SH-SY5Y (cell line): ENCODE data around the gene C4BPA.

ENCODE experiments used
- GATA2 ChIP-seq: IDR thresholded peaks from 2 replicates; pipeline ENCODE4 v1.6.1; 2011; ENCODE audit warnings: mild to moderate bottlenecking, low read depth, low read length
- GATA3 ChIP-seq: IDR thresholded peaks from 2 replicates; pipeline ENCODE4 v1.6.1; 2011; ENCODE audit warnings: low read depth, mild to moderate bottlenecking, low read length, moderate library complexity

- TF ChIP-seq GATA2 (no peak), GATA3 (no peak)
Observed at GRCh38 chr1:207078578-207079132, 25.4 kb upstream of the C4BPA start.
